HG03108 (cell line): ENCODE measurements around the gene ZKSCAN1.
A peak's percentile ranks its signal among the peaks of the same experiment; 100 is the strongest.
"Not testable (repeated sequence)": the region's sequence is repeated elsewhere in the genome, so short reads cannot be mapped to it uniquely, and the experiment has no call there.

Experiments
- ATAC-seq: cut with Tn5 transposase; IDR thresholded peaks from one replicate; pipeline ENCODE4 v1.9.1; 2021; ENCODE audit warnings: moderate library complexity; ENCODE audit not compliant: unreplicated experiment

The ZKSCAN1 gene

GRCh38 chr7:100015232-100016214 lies at the start of gene ZKSCAN1:
Gene ZKSCAN1 (plus strand): TSS chr7:100015596. CDS start chr7:100023507, 7,911 bp downstream.
- ATAC-seq, result peak; percentile 93

- ATAC-seq, result no peak
Measured at GRCh38 chr7:99969298-99969697, 46.1 kb upstream of the ZKSCAN1 start.

- ATAC-seq, result not testable (repeated sequence)
Measured at GRCh38 chr7:99969813-99970212, 45.6 kb upstream of the ZKSCAN1 start.

GRCh38 chr7:99971242-99971641 lies 44.2 kb upstream of the ZKSCAN1 start:
- no peak for ATAC-seq

- ATAC-seq, result not testable (repeated sequence)
Measured at GRCh38 chr7:99973817-99974216, 41.6 kb upstream of the ZKSCAN1 start.

- no peak for ATAC-seq
Measured at GRCh38 chr7:99974681-99975080, 40.7 kb upstream of the ZKSCAN1 start.

- no peak for ATAC-seq
Measured at GRCh38 chr7:99975782-99976521, 39.4 kb upstream of the ZKSCAN1 start, which contains the start of gene AZGP1. Gene AZGP1 (minus strand): TSS chr7:99976031. CDS start chr7:99976020, 11 bp downstream.

GRCh38 chr7:99976626-99977025 lies 38.8 kb upstream of the ZKSCAN1 start:
- ATAC-seq, result no peak

GRCh38 chr7:99979814-99980225 lies 35.6 kb upstream of the ZKSCAN1 start:
- ATAC-seq, result not testable (repeated sequence)

- ATAC-seq, result not testable (repeated sequence)
Measured at GRCh38 chr7:99980448-99980872, 34.9 kb upstream of the ZKSCAN1 start.

- not testable (repeated sequence) for ATAC-seq
Measured at GRCh38 chr7:99981066-99981465, 34.3 kb upstream of the ZKSCAN1 start.

- no peak for ATAC-seq
Measured at GRCh38 chr7:99984593-99984992, 30.8 kb upstream of the ZKSCAN1 start.

- not testable (repeated sequence) for ATAC-seq
Measured at GRCh38 chr7:99987306-99987705, 28.1 kb upstream of the ZKSCAN1 start.

GRCh38 chr7:99987846-99988245 lies 27.6 kb upstream of the ZKSCAN1 start:
- ATAC-seq, result no peak

- no peak for ATAC-seq
Measured at GRCh38 chr7:99990460-99990852, 24.9 kb upstream of the ZKSCAN1 start.

GRCh38 chr7:99991543-99991942 lies 23.9 kb upstream of the ZKSCAN1 start:
- not testable (repeated sequence) for ATAC-seq

- no peak for ATAC-seq
Measured at GRCh38 chr7:99992330-99993038, 22.9 kb upstream of the ZKSCAN1 start.

- no peak for ATAC-seq
Measured at GRCh38 chr7:99994819-99995218, 20.6 kb upstream of the ZKSCAN1 start.

GRCh38 chr7:99996755-99997544 lies 18.4 kb upstream of the ZKSCAN1 start:
- no peak for ATAC-seq

- no peak for ATAC-seq
Measured at GRCh38 chr7:99997545-99998137, 17.8 kb upstream of the ZKSCAN1 start.
